ENCODE results near the gene C1orf159.
A peak's percentile ranks its signal among the peaks of the same experiment; 100 is the strongest.
"Not testable (repeated sequence)": the region's sequence is repeated elsewhere in the genome, so short reads cannot be mapped to it uniquely, and the experiment has no call there.

The C1orf159 gene

GRCh38 chr1:1142844-1143243, 27.0 kb upstream of the C1orf159 start:
- no peak overlapping the region for H3K4me3 ChIP-seq (ENCODE audit: low read length in 2 of 2)
- H3K27ac ChIP-seq (ENCODE audit: low read depth in 2 of 2, low read length in 2 of 2), result peak overlapping the region; percentile 95 to 98
- no peaks in the 10 kb centered on the region for H3K36me3 ChIP-seq (ENCODE audit: control insufficient read depth in 2 of 2, insufficient read depth in 2 of 2, low read length in 2 of 2)
- H3K27me3 ChIP-seq (ENCODE audit: control insufficient read depth in 2 of 2, insufficient read depth in 2 of 2, low read length in 2 of 2), result no peaks in the 10 kb centered on the region
- H3K9ac ChIP-seq (ENCODE audit: low read depth in 1 of 2, low read length in 2 of 2), result peak overlapping the region in 1 of 2 donors; percentile 79
- peaks cover 32 to 38% of the 10 kb centered on the region in 2 donors for H3K4me1 ChIP-seq (ENCODE audit: control insufficient read depth in 2 of 2, insufficient read depth in 2 of 2, low read length in 2 of 2)
- H3K9me3 ChIP-seq (ENCODE audit: control insufficient read depth in 2 of 2, low read length in 2 of 2), result no peaks in the 10 kb centered on the region

GRCh38 chr1:1142352-1142751, 26.5 kb upstream of the C1orf159 start:
- Histone ChIP-seq H3K9ac (ENCODE audit: low read depth in 1 of 2, low read length in 2 of 2) (peak overlapping the region in 1 of 2 donors; percentile 79), H3K27ac (ENCODE audit: low read depth in 2 of 2, low read length in 2 of 2) (peak overlapping the region; percentile 95 to 98), H3K4me1 (ENCODE audit: control insufficient read depth in 2 of 2, insufficient read depth in 2 of 2, low read length in 2 of 2) (peaks cover 34 to 40% of the 10 kb centered on the region in 2 donors)
- not testable (repeated sequence) for H3K4me3 ChIP-seq (ENCODE audit: low read length in 2 of 2); H3K9me3 ChIP-seq (ENCODE audit: control insufficient read depth in 2 of 2, low read length in 2 of 2); H3K27me3 ChIP-seq (ENCODE audit: control insufficient read depth in 2 of 2, insufficient read depth in 2 of 2, low read length in 2 of 2); H3K36me3 ChIP-seq (ENCODE audit: control insufficient read depth in 2 of 2, insufficient read depth in 2 of 2, low read length in 2 of 2)

GRCh38 chr1:1141911-1142250, 26.0 kb upstream of the C1orf159 start:
- no peak overlapping the region for H3K9ac ChIP-seq (ENCODE audit: low read depth in 1 of 2, low read length in 2 of 2)
- no peaks in the 10 kb centered on the region for H3K27me3 ChIP-seq (ENCODE audit: control insufficient read depth in 2 of 2, insufficient read depth in 2 of 2, low read length in 2 of 2)
- H3K4me1 ChIP-seq (ENCODE audit: control insufficient read depth in 2 of 2, insufficient read depth in 2 of 2, low read length in 2 of 2), result peaks cover 34 to 40% of the 10 kb centered on the region in 2 donors
- no peaks in the 10 kb centered on the region for H3K9me3 ChIP-seq (ENCODE audit: control insufficient read depth in 2 of 2, low read length in 2 of 2)
- no peak overlapping the region for H3K27ac ChIP-seq (ENCODE audit: low read depth in 2 of 2, low read length in 2 of 2)
- H3K36me3 ChIP-seq (ENCODE audit: control insufficient read depth in 2 of 2, insufficient read depth in 2 of 2, low read length in 2 of 2), result no peaks in the 10 kb centered on the region
- H3K4me3 ChIP-seq (ENCODE audit: low read length in 2 of 2), result no peak overlapping the region

GRCh38 chr1:1141244-1141910, 25.5 kb upstream of the C1orf159 start:
- no peaks in the 10 kb centered on the region for H3K9me3 ChIP-seq (ENCODE audit: control insufficient read depth in 2 of 2, low read length in 2 of 2)

GRCh38 chr1:1140673-1141072, 24.8 kb upstream of the C1orf159 start:
- no peak overlapping the region for H3K9ac ChIP-seq (ENCODE audit: low read depth in 1 of 2, low read length in 2 of 2)
- no peak overlapping the region for H3K27ac ChIP-seq (ENCODE audit: low read depth in 2 of 2, low read length in 2 of 2)
- no peak overlapping the region for H3K4me3 ChIP-seq (ENCODE audit: low read length in 2 of 2)
- H3K27me3 ChIP-seq (ENCODE audit: control insufficient read depth in 2 of 2, insufficient read depth in 2 of 2, low read length in 2 of 2), result no peaks in the 10 kb centered on the region
- peaks cover 41 to 46% of the 10 kb centered on the region in 2 donors for H3K4me1 ChIP-seq (ENCODE audit: control insufficient read depth in 2 of 2, insufficient read depth in 2 of 2, low read length in 2 of 2)
- H3K9me3 ChIP-seq (ENCODE audit: control insufficient read depth in 2 of 2, low read length in 2 of 2), result no peaks in the 10 kb centered on the region
- no peaks in the 10 kb centered on the region for H3K36me3 ChIP-seq (ENCODE audit: control insufficient read depth in 2 of 2, insufficient read depth in 2 of 2, low read length in 2 of 2)

More at GRCh38 chr1:1141244-1141910, 25.5 kb upstream of the C1orf159 start:
- H3K36me3 ChIP-seq (ENCODE audit: control insufficient read depth in 2 of 2, insufficient read depth in 2 of 2, low read length in 2 of 2), result no peaks in the 10 kb centered on the region
- peaks cover 34 to 40% of the 10 kb centered on the region in 2 donors for H3K4me1 ChIP-seq (ENCODE audit: control insufficient read depth in 2 of 2, insufficient read depth in 2 of 2, low read length in 2 of 2)
- no peak overlapping the region for H3K4me3 ChIP-seq (ENCODE audit: low read length in 2 of 2)
- no peaks in the 10 kb centered on the region for H3K27me3 ChIP-seq (ENCODE audit: control insufficient read depth in 2 of 2, insufficient read depth in 2 of 2, low read length in 2 of 2)
- H3K27ac ChIP-seq (ENCODE audit: low read depth in 2 of 2, low read length in 2 of 2), result no peak overlapping the region
- H3K9ac ChIP-seq (ENCODE audit: low read depth in 1 of 2, low read length in 2 of 2), result no peak overlapping the region

GRCh38 chr1:1137256-1138045, 21.6 kb upstream of the C1orf159 start:
- H3K27ac ChIP-seq (ENCODE audit: low read depth in 2 of 2, low read length in 2 of 2), result peak overlapping the region; percentile 93 to 94
- peak overlapping the region; percentile 26 to 39 for H3K4me3 ChIP-seq (ENCODE audit: low read length in 2 of 2)
- peak overlapping the region; percentile 52 to 59 for H3K9ac ChIP-seq (ENCODE audit: low read depth in 1 of 2, low read length in 2 of 2)
- no peaks in the 10 kb centered on the region for H3K27me3 ChIP-seq (ENCODE audit: control insufficient read depth in 2 of 2, insufficient read depth in 2 of 2, low read length in 2 of 2)
- H3K4me1 ChIP-seq (ENCODE audit: control insufficient read depth in 2 of 2, insufficient read depth in 2 of 2, low read length in 2 of 2), result peaks cover 26 to 41% of the 10 kb centered on the region in 2 donors
- H3K36me3 ChIP-seq (ENCODE audit: control insufficient read depth in 2 of 2, insufficient read depth in 2 of 2, low read length in 2 of 2), result no peaks in the 10 kb centered on the region
- H3K9me3 ChIP-seq (ENCODE audit: control insufficient read depth in 2 of 2, low read length in 2 of 2), result no peaks in the 10 kb centered on the region

GRCh38 chr1:1136547-1137230, 20.8 kb upstream of the C1orf159 start:
- Histone ChIP-seq H3K36me3 (ENCODE audit: control insufficient read depth in 2 of 2, insufficient read depth in 2 of 2, low read length in 2 of 2) (no peaks in the 10 kb centered on the region), H3K4me1 (ENCODE audit: control insufficient read depth in 2 of 2, insufficient read depth in 2 of 2, low read length in 2 of 2) (peaks cover 25 to 47% of the 10 kb centered on the region in 2 donors), H3K9ac (ENCODE audit: low read depth in 1 of 2, low read length in 2 of 2) (peak overlapping the region; percentile 60 to 82), H3K27me3 (ENCODE audit: control insufficient read depth in 2 of 2, insufficient read depth in 2 of 2, low read length in 2 of 2) (no peaks in the 10 kb centered on the region), H3K27ac (ENCODE audit: low read depth in 2 of 2, low read length in 2 of 2) (peak overlapping the region; percentile 93 to 94), H3K4me3 (ENCODE audit: low read length in 2 of 2) (peak overlapping the region in 1 of 2 donors; percentile 54), H3K9me3 (ENCODE audit: control insufficient read depth in 2 of 2, low read length in 2 of 2) (no peaks in the 10 kb centered on the region)

- Histone ChIP-seq H3K4me1 (ENCODE audit: control insufficient read depth in 2 of 2, insufficient read depth in 2 of 2, low read length in 2 of 2) (peaks cover 25 to 47% of the 10 kb centered on the region in 2 donors), H3K4me3 (ENCODE audit: low read length in 2 of 2) (no peak overlapping the region), H3K27me3 (ENCODE audit: control insufficient read depth in 2 of 2, insufficient read depth in 2 of 2, low read length in 2 of 2) (no peaks in the 10 kb centered on the region), H3K27ac (ENCODE audit: low read depth in 2 of 2, low read length in 2 of 2) (peak overlapping the region; percentile 93 to 94), H3K9me3 (ENCODE audit: control insufficient read depth in 2 of 2, low read length in 2 of 2) (no peaks in the 10 kb centered on the region), H3K9ac (ENCODE audit: low read depth in 1 of 2, low read length in 2 of 2) (peak overlapping the region; percentile 60 to 82), H3K36me3 (ENCODE audit: control insufficient read depth in 2 of 2, insufficient read depth in 2 of 2, low read length in 2 of 2) (no peaks in the 10 kb centered on the region)
Measured at GRCh38 chr1:1135339-1136136, 19.6 kb upstream of the C1orf159 start.

GRCh38 chr1:1134300-1134970, 18.5 kb upstream of the C1orf159 start:
- peak overlapping the region in 1 of 2 donors; percentile 12 for H3K9ac ChIP-seq (ENCODE audit: low read depth in 1 of 2, low read length in 2 of 2)
- no peaks in the 10 kb centered on the region for H3K9me3 ChIP-seq (ENCODE audit: control insufficient read depth in 2 of 2, low read length in 2 of 2)
- peaks cover 27 to 51% of the 10 kb centered on the region in 2 donors for H3K4me1 ChIP-seq (ENCODE audit: control insufficient read depth in 2 of 2, insufficient read depth in 2 of 2, low read length in 2 of 2)
- H3K36me3 ChIP-seq (ENCODE audit: control insufficient read depth in 2 of 2, insufficient read depth in 2 of 2, low read length in 2 of 2), result no peaks in the 10 kb centered on the region
- H3K27me3 ChIP-seq (ENCODE audit: control insufficient read depth in 2 of 2, insufficient read depth in 2 of 2, low read length in 2 of 2), result no peaks in the 10 kb centered on the region
- peak overlapping the region; percentile 94 to 98 for H3K27ac ChIP-seq (ENCODE audit: low read depth in 2 of 2, low read length in 2 of 2)
- H3K4me3 ChIP-seq (ENCODE audit: low read length in 2 of 2), result no peak overlapping the region
